ENCODE data around the gene MAP3K8.
"Not testable (repeated sequence)": the region's sequence is repeated elsewhere in the genome, so short reads cannot be mapped to it uniquely, and the experiment has no call there.

The MAP3K8 gene

DNA sequence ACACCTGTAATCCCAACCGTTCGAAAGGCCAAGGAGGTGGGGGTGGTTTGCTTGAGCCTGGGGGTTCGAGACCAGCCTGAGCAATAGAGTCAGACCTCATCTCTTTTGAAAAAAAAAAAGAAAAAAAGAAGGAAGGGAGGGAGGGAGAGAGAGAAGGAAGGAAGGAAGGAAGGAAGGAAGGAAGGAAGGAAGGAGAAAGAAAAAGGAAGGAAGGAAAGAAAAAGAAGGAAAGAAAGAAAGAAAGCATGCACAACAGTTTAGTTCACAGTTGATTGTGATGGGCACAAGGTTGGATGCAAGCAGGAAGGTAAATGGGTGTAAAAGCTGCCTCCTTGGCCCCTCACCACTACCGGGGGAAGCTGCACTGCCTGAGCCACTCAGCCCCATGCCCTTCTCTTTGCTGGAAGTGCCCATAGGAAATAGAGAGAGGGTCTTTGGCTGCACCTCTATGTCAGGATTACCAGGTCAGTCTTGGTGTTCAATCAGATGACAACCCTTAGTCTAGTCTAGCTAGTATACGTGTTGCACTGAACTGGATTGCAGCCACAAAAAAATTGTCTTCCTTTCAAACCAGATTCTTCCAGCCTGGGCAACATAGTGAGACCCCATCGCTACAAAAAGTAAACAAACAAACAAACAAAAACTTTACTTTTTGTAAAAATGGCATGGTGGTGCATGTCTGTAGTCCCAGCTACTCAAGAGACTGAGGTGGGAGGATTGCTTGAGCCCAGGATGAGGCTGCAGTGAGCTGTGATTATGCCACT lies 20.0 kb downstream of the MAP3K8 start:
- DNase-seq, result no peak

DNA sequence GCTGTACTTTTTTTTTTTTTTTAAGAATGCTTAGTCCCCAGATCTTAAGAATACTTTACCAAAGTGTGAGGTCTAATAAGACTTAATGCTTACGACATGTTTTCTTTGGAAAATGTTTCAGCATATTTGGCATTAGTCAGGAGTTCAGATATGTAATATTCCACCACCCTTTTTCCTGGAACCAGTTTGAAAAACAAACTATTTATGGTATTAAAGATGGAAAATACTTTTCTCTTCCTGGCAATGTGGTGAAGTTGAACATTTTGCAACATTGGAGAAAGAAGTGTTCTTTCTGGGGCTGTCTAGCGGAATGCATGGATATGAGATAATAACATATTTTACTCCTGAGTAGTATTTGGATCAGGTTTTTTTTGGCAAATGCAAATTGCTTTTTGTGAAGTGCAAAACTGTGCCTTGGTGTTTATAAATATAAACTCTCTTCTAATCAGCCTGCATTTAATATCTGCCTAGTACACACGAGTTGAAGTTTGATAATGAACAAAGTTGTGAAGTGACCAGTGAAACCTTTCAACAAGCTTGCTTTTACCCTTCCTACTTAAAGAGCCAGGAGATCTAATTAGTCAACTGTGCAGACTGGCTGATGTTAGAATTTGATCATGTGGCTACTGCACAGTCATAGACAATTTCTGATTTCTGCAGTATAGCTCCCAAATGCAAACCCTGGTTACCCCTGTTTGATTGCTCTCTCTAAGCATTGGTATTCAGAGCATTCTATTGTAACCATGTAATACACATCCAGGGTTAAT lies 20.9 kb downstream of the MAP3K8 start:
- DNase-seq, result peak; percentile 67

DNA sequence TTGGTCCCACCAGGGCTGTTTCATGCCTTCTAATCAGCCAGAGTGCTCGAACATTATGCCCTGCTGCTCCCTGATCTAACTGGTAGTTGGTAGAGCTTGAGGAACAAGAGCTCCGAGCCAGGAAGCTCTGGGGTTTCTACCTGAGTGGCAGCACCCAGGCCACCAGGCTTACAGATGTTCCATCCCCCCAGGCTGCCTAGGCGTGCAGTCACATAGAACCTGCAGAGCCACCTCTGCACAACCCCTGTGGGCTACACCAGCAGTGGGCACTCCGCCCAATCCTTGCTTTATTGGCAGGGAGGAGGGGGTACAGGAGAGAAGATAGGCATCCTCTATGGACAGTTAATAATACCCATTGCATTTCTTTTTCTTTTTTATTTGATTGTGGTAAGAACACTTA lies 21.8 kb downstream of the MAP3K8 start:
- no peak for DNase-seq

DNA sequence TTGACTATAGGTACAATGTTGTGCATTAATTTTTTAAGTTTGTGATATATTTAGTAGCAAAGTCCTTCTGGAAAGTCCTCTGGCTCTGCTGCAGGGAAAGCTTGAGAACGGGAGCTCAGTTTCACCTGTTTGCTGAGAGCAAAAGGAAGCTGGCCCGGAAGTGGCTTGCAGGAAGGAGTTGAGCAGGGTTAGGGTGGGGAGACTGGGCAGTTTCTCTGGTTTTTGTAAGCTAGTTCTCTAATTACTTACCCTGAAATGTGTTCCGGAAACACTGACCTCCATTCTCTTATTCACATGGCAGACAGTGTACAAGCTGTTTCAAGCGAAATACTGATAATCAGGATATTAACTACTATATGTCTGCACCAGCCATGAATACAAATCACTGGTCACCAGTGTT lies 22.3 kb downstream of the MAP3K8 start:
- DNase-seq, result no peak

DNA sequence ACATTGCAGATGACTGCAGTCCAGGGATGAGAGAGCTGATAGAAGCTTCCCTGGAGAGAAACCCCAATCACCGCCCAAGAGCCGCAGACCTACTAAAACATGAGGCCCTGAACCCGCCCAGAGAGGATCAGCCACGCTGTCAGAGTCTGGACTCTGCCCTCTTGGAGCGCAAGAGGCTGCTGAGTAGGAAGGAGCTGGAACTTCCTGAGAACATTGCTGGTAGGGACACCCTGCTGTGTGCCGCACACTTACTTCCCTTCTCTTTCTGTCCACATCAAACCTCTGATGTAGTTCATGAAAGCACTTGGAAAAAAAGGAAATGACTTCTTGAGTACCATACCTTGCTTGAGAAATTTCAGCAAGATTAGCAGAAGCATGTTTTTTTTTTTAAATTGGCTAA lies 25.3 kb downstream of the MAP3K8 start:
- DNase-seq, result no peak

DNA sequence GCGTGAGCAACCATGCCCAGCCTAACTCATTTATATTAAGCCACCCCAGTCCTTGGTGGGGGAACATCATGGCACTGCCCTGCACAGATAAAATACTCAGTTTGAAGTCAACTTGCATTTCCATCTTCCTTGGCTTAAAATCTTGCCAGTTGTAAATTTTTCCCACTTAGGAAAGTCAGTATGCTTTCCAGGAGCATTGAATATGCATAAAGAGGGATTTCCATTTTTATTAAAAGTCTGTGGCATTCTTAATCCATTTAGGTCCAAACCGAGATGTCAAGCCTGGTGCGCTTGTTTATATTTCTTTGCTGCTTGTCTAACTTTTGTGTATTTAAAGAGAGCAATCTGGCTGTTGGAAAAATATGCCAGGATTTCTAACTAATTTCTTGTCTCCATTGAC lies 26.1 kb downstream of the MAP3K8 start:
- DNase-seq, result no peak

DNA sequence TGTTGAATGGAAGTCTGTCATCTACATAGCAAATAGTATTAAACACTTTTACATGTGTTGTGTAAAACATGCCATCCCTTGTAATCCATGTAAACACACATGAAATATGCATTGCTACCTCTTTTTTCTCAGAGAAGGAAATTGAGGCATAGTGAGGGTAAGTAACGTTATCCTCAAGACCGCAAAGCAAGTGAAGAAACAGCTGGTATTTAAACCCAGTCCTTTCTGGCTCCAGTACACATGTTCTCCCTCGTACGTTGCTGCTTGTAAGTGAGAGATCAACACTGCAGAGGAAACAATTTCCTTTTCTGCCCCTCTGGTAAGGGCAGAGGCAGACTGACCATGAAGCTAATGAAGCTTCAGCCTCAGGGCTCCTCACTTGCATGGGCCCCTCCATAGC lies 28.5 kb downstream of the MAP3K8 start:
- no peak for DNase-seq

DNA sequence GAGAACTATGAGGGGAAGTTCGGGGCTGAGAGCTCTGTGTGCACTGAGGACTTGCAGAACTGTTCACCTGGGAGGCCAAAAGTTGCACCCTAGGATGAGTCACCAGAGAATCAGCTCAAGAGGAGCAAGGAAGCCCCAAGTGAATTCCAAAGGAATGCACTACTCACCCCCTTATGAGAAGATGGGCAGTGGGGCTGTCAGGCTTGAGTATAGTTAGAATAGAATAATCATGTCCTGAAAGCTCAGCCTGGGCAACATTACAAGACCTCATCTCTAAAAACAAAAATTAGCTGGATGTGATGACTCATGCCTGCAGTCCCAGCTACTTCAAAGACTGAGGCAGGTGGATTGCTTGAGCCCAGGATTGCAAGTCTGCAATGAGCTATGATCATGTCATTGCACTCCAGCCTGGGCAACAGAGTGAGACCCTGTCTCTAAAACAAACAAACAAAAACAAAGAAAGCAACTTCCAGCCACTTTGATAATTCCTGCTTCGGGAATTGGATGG lies 30.0 kb downstream of the MAP3K8 start:
- DNase-seq, result peak; percentile 41

DNA sequence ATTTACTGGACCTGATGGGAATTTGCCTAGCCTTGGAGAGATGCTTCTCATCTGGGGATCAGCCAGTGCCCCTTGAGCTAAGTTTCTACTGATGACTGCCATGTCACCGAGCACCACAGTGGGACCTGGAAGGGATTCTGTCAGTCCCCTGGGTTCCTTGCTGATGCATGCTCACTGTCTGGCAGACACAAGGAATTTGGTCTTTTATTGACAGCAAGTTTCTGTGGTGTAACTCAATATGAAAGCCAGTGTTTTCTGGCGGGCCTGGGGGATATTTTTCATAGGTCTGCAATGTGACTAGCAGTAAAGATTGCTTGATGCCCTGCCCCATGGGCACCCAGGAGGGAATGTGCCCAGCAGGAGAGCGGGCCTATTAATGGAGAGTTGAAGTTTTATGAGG lies 30.7 kb downstream of the MAP3K8 start:
- DNase-seq, result no peak

DNA sequence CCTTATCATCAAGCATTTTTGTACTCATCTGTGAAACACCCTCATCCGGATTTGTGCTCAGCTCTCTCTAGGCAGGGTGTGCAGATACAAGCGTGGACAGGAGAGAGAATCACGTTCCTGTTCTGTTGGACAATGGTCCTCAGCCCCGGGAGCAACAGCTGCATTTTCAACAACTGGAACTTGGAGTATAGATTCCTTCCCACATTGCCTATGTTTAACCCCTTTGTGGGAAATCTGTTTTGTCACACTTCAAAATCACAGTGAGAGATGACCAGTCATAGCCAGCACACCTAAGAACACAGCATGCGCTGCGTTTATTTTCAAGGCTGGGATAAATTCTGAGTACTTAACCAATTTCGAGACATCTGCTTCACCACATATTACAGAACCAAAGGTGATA lies 32.5 kb downstream of the MAP3K8 start:
- no peak for DNase-seq

DNA sequence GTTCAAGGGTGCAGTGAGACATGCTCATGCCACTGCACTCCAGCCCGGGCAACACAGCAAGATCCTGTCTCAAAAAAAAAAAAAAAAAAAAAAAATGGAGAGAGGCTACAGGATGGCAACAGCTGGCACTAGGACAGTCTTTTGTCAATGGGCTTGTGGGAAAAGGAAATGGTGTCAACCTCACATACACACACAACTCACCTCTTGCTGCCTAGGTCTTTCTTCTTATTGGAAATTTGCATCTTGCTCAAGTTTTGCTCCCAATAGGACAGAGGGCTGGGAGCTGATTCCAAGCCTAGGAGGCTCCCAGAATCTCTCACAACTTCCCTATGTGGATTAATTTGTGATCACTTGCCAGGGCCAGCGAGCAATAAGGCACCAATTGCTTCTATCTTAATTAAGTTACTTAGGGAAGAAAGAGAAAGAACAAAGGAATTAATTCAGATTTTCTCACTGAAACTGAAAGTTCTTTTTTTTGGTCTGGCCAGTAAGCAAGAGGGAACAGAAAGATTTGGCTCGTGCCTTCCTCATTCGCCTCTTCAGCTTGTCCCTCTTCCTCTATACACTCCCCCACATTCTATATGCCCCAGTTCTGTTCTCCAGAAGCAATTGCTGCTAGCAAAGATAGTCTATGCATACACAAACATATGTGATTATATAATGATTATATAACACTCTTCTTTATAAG lies 33.8 kb downstream of the MAP3K8 start:
- no peak for DNase-seq

DNA sequence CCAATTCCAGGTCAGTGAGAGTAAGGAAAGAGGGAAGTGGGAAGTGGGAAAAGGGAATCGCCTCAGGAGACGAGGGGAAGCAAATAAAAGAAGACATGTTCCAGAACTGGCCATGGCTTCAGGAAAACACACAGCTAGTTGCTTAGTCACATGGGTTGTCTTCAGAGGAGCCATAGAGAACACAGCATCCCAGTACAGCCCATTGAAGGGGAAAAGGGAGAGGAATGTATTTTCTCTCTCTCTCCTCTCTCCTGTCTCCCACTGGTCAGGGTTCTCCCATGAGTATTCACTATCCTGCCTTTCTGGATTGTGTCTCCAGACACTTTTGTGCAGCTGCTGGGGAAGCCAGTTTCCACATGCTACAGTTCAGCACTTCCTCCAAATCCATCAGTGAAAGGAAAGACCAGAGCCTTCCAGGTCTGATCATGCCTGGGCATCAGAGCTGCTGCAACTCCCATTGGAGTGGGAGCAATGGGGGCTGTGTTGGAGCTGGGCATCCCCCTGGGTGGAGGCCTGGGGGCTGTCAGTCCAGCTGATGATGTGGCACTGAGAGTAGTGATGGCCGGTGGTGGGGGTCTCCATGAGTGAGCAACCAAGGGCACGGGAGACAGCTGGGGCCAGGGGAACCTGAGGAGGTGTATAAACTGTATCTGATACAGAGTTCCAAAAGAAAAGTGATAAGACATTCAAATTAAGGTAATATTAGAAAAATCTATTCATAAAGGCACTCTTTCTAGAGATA lies 38.6 kb downstream of the MAP3K8 start:
- no peak for DNase-seq

DNA sequence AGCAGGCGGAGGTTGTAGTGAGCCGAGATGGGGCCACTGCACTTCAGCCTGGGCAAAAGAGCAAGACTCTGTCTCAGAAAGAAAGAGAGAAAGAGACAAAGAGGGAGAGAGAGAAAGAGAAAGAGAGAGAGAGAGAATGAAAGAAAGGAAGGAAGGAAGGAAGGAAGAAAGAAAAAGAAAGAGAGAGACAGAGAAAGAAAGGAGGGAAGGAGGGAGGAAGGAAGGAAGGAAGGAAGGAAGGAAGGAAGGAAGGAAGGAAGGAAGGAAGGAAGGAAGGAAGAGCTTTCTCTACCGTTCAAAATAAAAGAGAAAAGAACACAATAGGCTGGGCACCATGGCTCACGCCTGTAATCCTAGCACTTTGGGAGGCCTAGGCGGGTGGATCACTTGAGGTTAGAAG lies 41.5 kb downstream of the MAP3K8 start:
- DNase-seq, result not testable (repeated sequence)

DNA sequence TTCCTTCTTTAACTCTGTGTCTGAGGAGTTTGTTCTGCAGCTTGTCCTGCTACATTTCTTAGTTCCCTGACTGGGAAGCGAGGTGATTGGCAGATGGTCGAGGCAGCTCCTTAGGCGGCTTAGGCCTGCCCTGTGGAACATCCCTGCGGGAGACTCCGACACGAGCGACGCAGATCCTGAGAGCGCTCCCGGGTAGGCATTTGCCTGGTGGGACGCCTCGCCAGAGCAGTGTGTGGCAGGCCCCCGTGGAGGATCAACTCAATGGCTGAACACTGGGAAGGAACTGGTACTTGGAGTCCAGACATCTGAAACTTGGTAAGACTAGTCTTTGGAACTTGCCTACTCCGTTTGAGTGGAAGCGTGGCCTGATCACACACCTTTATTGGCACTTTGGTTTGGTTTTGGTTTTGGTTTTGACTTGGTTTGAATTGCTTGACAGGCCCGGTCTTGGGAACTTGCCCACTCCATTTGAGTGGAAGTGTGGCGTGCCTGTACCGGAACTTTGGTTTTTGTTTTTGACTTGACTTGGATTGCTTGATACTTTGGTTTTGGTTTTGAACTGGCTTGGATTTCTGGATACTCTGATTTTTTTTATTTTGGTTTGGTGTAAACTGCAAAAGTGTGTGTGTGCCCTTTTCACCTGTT lies 42.6 kb downstream of the MAP3K8 start:
- no peak for DNase-seq

DNA sequence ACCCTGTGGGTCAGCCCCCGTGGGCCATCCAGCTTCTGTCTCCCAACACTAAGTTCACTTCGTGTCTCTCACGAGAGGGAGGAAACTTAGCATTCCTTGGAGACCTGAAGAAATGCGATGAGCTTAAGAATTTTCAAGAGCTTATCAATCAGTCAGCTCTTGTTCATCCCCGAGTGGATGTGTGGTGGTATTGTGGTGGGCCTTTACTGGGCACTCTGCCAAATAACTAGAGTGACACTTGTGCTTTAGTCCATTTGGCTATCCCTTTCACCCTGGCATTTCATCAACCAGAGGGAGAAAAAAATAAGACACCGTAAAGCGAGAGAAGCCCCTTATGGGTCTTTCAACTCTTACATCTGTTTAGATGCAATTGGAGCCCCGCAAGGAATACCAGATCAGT lies 45.5 kb downstream of the MAP3K8 start:
- not testable (repeated sequence) for DNase-seq

DNA sequence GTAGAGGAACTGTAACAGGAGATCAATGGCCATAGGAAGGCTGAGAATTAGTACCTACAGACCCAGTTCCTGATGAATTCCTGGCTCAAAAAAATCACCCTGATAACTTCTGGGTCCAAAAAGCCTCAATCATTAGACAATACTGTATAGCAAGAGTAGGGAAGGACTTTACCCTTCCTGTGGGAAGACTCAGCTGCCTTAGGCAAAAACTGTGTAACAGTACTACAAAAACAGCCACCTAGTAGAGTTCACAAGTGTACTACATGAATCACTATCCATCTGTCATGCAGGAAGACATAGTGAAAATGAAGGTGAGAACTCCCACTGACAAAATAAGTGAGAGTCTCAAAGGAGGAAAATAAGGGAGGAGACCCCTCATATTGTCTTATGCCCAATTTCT lies 47.6 kb downstream of the MAP3K8 start:
- no peak for DNase-seq

DNA sequence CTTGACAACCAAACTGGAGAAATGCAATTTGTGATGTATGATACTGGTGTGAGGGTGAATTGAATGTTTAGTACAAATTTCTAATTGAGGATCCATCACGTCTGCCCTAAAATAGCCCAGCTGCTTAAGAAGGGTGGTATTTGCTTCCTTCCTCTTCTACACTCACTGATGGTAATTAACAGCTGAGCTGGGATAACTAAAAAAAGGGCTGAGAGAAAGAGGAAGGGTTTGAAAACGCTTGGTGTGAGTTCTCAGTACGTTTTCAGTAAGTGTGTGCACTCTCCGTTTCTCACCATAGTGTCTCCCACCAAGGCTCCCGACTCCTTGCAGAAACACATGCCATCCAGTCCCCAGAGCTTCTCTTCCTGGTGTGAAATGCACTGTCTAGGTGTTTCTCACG lies 54.3 kb downstream of the MAP3K8 start:
- DNase-seq, result no peak

DNA sequence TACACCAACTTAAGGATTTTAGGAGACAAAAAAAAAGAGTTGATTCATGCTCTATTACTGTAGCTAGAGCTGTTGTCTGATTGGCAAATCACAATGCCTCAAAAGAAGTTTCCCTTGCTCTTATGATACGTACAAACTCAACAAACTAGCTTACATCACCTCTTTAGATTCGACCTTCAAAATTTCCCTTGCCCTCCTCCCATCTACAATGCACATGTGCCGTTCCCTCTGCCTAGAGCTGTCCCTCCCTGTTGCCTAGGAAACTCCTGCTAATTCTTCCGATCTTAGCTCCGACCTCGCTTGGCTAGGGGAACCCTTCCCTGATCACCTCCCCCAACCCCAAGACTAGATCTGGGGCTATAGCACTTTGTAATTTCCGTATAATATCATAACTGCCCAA lies 55.4 kb downstream of the MAP3K8 start:
- DNase-seq, result no peak

DNA sequence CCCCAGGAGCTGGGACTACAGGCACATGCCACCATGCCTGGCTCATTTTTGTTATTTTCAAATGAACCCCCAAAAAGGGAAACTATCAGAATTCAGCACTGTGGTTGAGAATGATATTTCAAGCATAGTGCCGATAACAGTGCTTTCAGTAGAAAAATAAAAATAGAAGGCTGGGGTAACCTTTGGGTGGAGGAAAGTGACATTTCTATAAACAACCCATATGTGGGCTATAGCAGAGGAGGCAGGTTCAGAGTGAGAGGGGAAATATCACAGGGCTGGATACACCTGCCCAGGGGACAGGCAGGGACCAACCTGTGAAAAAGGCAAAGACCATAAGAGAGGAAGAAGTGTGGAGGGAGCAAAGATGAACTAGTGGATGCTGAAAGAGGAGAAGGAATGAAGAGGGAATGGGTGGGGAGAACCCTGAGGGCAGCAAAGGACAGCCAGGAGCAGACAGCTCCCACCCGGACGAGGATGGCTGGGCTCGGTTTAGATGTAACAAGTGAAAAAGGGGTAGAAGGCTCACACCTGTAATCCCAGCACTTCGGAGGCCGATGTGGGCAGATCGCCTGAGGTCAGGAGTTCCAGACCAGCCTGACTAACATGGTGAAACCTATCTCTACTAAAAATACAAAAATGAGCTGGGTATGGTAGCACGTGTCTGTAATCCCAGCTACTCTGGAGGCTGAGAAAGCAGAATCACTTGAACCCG lies 56.5 kb downstream of the MAP3K8 start:
- DNase-seq, result no peak

DNA sequence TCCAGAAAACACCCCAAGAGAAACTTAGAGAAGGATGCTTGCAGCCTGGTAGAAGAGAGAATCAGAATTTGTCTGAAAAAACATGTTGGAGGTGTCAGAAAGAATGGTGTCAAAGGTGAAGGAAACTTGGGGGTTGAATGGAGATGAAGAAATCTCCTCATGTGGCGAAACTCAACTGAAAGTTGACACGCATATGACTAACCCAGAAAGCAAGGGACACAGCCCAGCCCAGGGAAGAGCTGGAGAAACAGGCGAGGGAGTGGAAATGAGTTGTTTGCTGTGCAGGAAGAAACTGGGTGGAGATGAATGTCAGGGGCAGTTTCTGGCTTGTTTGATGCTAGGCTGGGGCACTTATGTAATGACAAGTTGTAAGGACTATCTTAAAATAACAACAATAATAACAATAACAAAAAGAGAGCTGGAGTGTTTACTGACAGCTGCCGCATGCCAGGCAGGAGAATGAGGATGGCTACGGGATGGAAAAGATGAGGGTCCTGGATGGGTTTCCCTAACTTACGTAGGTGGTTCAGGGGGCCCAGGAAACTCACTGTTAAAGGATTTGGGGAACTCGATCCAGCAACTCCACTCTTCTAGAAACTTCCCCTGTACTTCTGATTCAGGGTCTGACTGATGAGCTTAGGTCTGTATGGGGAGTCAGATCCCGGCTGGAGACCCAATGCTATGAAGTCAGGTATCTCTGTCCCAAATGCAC lies 57.4 kb downstream of the MAP3K8 start:
- DNase-seq, result no peak

DNA sequence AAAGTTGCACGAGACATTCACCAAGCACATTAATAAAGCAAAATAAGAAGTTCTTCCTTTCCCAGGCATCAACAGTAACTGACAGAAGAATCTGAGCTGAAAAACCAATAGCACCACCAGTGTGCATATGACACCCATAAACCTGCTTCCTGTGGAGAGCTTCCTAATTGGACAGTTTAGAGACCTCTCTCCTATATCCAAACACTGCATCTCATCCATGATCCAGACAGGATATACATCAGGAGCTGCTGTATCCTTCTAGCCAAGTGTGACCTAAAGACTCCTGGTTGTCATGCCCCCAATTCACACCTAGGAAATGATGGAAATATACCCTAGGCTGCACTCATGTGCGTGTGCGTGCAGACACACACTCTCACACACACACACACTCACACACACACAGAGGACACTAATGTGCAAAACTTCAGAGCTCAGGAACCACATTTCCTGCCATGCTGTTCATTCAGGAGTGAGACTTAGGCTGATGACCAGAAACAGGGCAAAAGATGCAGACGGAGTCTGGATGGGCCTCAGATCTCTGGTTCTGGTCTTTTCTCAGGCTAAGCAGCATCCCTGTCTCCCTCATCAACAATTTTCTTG lies 58.0 kb downstream of the MAP3K8 start:
- no peak for DNase-seq
